Measurements from ENCODE around the gene SERPINA3.

- no peak for TF ChIP-seq CTCF (conservative IDR thresholded peaks at IDR 0.05; ENCODE audit: low read depth, low read length)
- no peak for TF ChIP-seq EZH2 (IDR thresholded peaks at IDR 0.05; ENCODE audit: borderline replicate concordance, low read depth, low read length, poor library complexity, severe bottlenecking)
Measured at GRCh38 chr14:94620597-94620996, 8.4 kb downstream of the SERPINA3 start.
